ENCODE data around the gene P4HTM.

Gene P4HTM

GRCh38 chr3:48997102-48997635 is 7.1 kb downstream of the P4HTM start:
- Histone ChIP-seq H3K27me3 (replicated peaks; ENCODE audit: control insufficient read depth, insufficient read depth, low read length, poor library complexity, severe bottlenecking) (no peaks in the 10 kb centered on the region), H3K4me3 (ENCODE audit: insufficient read depth, low read depth, low read length, poor library complexity, severe bottlenecking) (no peak overlapping the region), H3K4me1 (ENCODE audit: control insufficient read depth, insufficient read depth, low read length, poor library complexity, severe bottlenecking) (no peaks in the 10 kb centered on the region), H3K9me3 (ENCODE audit: control insufficient read depth, low read length) (no peaks in the 10 kb centered on the region), H3K36me3 (ENCODE audit: control insufficient read depth, insufficient read depth, low read length) (peaks cover 4% of the 10 kb centered on the region), H3K27ac (ENCODE audit: insufficient read depth, low read length, poor library complexity, severe bottlenecking) (no peak overlapping the region)
- no peak for DNase-seq

- no peak overlapping the region for H3K4me3 ChIP-seq (ENCODE audit: insufficient read depth, low read depth, low read length, poor library complexity, severe bottlenecking)
- peaks cover 4% of the 10 kb centered on the region for H3K36me3 ChIP-seq (ENCODE audit: control insufficient read depth, insufficient read depth, low read length)
Observed at GRCh38 chr3:48997714-48998637, 7.9 kb downstream of the P4HTM start.

GRCh38 chr3:48999085-48999858 is 9.2 kb downstream of the P4HTM start:
- no peak overlapping the region for H3K4me3 ChIP-seq (ENCODE audit: insufficient read depth, low read depth, low read length, poor library complexity, severe bottlenecking)
- no peak for DNase-seq
- H3K9me3 ChIP-seq (ENCODE audit: control insufficient read depth, low read length), result no peaks in the 10 kb centered on the region
- H3K27me3 ChIP-seq (replicated peaks; ENCODE audit: control insufficient read depth, insufficient read depth, low read length, poor library complexity, severe bottlenecking), result no peaks in the 10 kb centered on the region
- H3K36me3 ChIP-seq (ENCODE audit: control insufficient read depth, insufficient read depth, low read length), result peaks cover 4% of the 10 kb centered on the region
- no peaks in the 10 kb centered on the region for H3K4me1 ChIP-seq (ENCODE audit: control insufficient read depth, insufficient read depth, low read length, poor library complexity, severe bottlenecking)
- no peak overlapping the region for H3K27ac ChIP-seq (ENCODE audit: insufficient read depth, low read length, poor library complexity, severe bottlenecking)

More at GRCh38 chr3:48997714-48998637, 7.9 kb downstream of the P4HTM start:
- DNase-seq, result no peak
- H3K27me3 ChIP-seq (replicated peaks; ENCODE audit: control insufficient read depth, insufficient read depth, low read length, poor library complexity, severe bottlenecking), result no peaks in the 10 kb centered on the region
- H3K27ac ChIP-seq (ENCODE audit: insufficient read depth, low read length, poor library complexity, severe bottlenecking), result no peak overlapping the region
- no peaks in the 10 kb centered on the region for H3K4me1 ChIP-seq (ENCODE audit: control insufficient read depth, insufficient read depth, low read length, poor library complexity, severe bottlenecking)
- no peaks in the 10 kb centered on the region for H3K9me3 ChIP-seq (ENCODE audit: control insufficient read depth, low read length)

- no peak for DNase-seq
- Histone ChIP-seq H3K9me3 (ENCODE audit: control insufficient read depth, low read length) (no peaks in the 10 kb centered on the region), H3K4me1 (ENCODE audit: control insufficient read depth, insufficient read depth, low read length, poor library complexity, severe bottlenecking) (peaks cover 2% of the 10 kb centered on the region), H3K27me3 (replicated peaks; ENCODE audit: control insufficient read depth, insufficient read depth, low read length, poor library complexity, severe bottlenecking) (no peaks in the 10 kb centered on the region), H3K36me3 (ENCODE audit: control insufficient read depth, insufficient read depth, low read length) (peaks cover 4% of the 10 kb centered on the region), H3K4me3 (ENCODE audit: insufficient read depth, low read depth, low read length, poor library complexity, severe bottlenecking) (no peak overlapping the region), H3K27ac (ENCODE audit: insufficient read depth, low read length, poor library complexity, severe bottlenecking) (no peak overlapping the region)
Observed at GRCh38 chr3:49001155-49001554, 11.1 kb downstream of the P4HTM start.

- H3K27ac ChIP-seq (ENCODE audit: insufficient read depth, low read length, poor library complexity, severe bottlenecking), result no peak overlapping the region
- no peaks in the 10 kb centered on the region for H3K9me3 ChIP-seq (ENCODE audit: control insufficient read depth, low read length)
- no peak for DNase-seq
- H3K4me3 ChIP-seq (ENCODE audit: insufficient read depth, low read depth, low read length, poor library complexity, severe bottlenecking), result no peak overlapping the region
- no peaks in the 10 kb centered on the region for H3K27me3 ChIP-seq (replicated peaks; ENCODE audit: control insufficient read depth, insufficient read depth, low read length, poor library complexity, severe bottlenecking)
- peaks cover 16% of the 10 kb centered on the region for H3K4me1 ChIP-seq (ENCODE audit: control insufficient read depth, insufficient read depth, low read length, poor library complexity, severe bottlenecking)
- H3K36me3 ChIP-seq (ENCODE audit: control insufficient read depth, insufficient read depth, low read length), result no peaks in the 10 kb centered on the region
Observed at GRCh38 chr3:49004352-49005302, 14.6 kb downstream of the P4HTM start.

GRCh38 chr3:49005303-49005680 is 15.3 kb downstream of the P4HTM start:
- H3K27ac ChIP-seq (ENCODE audit: insufficient read depth, low read length, poor library complexity, severe bottlenecking), result no peak overlapping the region
- DNase-seq, result no peak
- peaks cover 16% of the 10 kb centered on the region for H3K4me1 ChIP-seq (ENCODE audit: control insufficient read depth, insufficient read depth, low read length, poor library complexity, severe bottlenecking)
- no peak overlapping the region for H3K4me3 ChIP-seq (ENCODE audit: insufficient read depth, low read depth, low read length, poor library complexity, severe bottlenecking)
- no peaks in the 10 kb centered on the region for H3K36me3 ChIP-seq (ENCODE audit: control insufficient read depth, insufficient read depth, low read length)
- H3K27me3 ChIP-seq (replicated peaks; ENCODE audit: control insufficient read depth, insufficient read depth, low read length, poor library complexity, severe bottlenecking), result no peaks in the 10 kb centered on the region
- no peaks in the 10 kb centered on the region for H3K9me3 ChIP-seq (ENCODE audit: control insufficient read depth, low read length)

- no peaks in the 10 kb centered on the region for H3K36me3 ChIP-seq (ENCODE audit: control insufficient read depth, insufficient read depth, low read length)
- no peaks in the 10 kb centered on the region for H3K9me3 ChIP-seq (ENCODE audit: control insufficient read depth, low read length)
- H3K27ac ChIP-seq (ENCODE audit: insufficient read depth, low read length, poor library complexity, severe bottlenecking), result no peak overlapping the region
- H3K27me3 ChIP-seq (replicated peaks; ENCODE audit: control insufficient read depth, insufficient read depth, low read length, poor library complexity, severe bottlenecking), result no peaks in the 10 kb centered on the region
- peaks cover 16% of the 10 kb centered on the region for H3K4me1 ChIP-seq (ENCODE audit: control insufficient read depth, insufficient read depth, low read length, poor library complexity, severe bottlenecking)
- no peak overlapping the region for H3K4me3 ChIP-seq (ENCODE audit: insufficient read depth, low read depth, low read length, poor library complexity, severe bottlenecking)
- no peak for DNase-seq
Observed at GRCh38 chr3:49005998-49006397, 16.0 kb downstream of the P4HTM start.

- Histone ChIP-seq H3K4me3 (ENCODE audit: insufficient read depth, low read depth, low read length, poor library complexity, severe bottlenecking) (peak overlapping the region; percentile 74), H3K27me3 (replicated peaks; ENCODE audit: control insufficient read depth, insufficient read depth, low read length, poor library complexity, severe bottlenecking) (no peaks in the 10 kb centered on the region), H3K4me1 (ENCODE audit: control insufficient read depth, insufficient read depth, low read length, poor library complexity, severe bottlenecking) (peaks cover 16% of the 10 kb centered on the region), H3K36me3 (ENCODE audit: control insufficient read depth, insufficient read depth, low read length) (peaks cover 2% of the 10 kb centered on the region), H3K27ac (ENCODE audit: insufficient read depth, low read length, poor library complexity, severe bottlenecking) (peak overlapping the region; percentile 89), H3K9me3 (ENCODE audit: control insufficient read depth, low read length) (no peaks in the 10 kb centered on the region)
- DNase-seq, result no peak
Observed at GRCh38 chr3:49006408-49007067, 16.5 kb downstream of the P4HTM start.
